C4-2B (cell line): ENCODE data around the gene SSTR1.

ENCODE experiments used
- H3K27ac ChIP-seq: fragments of 450-650 bp; 2 replicates; pipeline ENCODE4 v1.5.1; 2017
- ZFX ChIP-seq: fragments of 450-650 bp; IDR thresholded peaks from 2 replicates; pipeline ENCODE4 v1.6.1; 2017
- TF ChIP-seq, protein P1 (sequence below): fragments of 450-650 bp; conservative IDR thresholded peaks from 2 replicates; pipeline ENCODE4 v1.5.1; 2017; ENCODE audit warnings: mild to moderate bottlenecking

The SSTR1 gene

GRCh38 chr14:38209572-38210557 lies 2.2 kb downstream of the SSTR1 start:
- no peak for TF ChIP-seq ZFX
- TF ChIP-seq, protein P1, sequence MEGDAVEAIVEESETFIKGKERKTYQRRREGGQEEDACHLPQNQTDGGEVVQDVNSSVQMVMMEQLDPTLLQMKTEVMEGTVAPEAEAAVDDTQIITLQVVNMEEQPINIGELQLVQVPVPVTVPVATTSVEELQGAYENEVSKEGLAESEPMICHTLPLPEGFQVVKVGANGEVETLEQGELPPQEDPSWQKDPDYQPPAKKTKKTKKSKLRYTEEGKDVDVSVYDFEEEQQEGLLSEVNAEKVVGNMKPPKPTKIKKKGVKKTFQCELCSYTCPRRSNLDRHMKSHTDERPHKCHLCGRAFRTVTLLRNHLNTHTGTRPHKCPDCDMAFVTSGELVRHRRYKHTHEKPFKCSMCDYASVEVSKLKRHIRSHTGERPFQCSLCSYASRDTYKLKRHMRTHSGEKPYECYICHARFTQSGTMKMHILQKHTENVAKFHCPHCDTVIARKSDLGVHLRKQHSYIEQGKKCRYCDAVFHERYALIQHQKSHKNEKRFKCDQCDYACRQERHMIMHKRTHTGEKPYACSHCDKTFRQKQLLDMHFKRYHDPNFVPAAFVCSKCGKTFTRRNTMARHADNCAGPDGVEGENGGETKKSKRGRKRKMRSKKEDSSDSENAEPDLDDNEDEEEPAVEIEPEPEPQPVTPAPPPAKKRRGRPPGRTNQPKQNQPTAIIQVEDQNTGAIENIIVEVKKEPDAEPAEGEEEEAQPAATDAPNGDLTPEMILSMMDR: no peak
- H3K27ac ChIP-seq: no peak overlapping the region

DNA sequence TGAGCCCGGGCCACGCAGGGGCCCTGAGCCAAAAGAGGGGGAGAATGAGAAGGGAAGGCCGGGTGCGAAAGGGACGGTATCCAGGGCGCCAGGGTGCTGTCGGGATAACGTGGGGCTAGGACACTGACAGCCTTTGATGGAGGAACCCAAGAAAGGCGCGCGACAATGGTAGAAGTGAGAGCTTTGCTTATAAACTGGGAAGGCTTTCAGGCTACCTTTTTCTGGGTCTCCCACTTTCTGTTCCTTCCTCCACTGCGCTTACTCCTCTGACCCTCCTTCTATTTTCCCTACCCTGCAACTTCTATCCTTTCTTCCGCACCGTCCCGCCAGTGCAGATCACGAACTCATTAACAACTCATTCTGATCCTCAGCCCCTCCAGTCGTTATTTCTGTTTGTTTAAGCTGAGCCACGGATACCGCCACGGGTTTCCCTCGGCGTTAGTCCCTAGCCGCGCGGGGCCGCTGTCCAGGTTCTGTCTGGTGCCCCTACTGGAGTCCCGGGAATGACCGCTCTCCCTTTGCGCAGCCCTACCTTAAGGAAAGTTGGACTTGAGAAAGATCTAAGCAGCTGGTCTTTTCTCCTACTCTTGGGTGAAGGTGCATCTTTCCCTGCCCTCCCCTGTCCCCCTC lies 3.0 kb downstream of the SSTR1 start:
- TF ChIP-seq, protein P1: no peak
- TF ChIP-seq ZFX: no peak
- H3K27ac ChIP-seq: no peak overlapping the region

DNA sequence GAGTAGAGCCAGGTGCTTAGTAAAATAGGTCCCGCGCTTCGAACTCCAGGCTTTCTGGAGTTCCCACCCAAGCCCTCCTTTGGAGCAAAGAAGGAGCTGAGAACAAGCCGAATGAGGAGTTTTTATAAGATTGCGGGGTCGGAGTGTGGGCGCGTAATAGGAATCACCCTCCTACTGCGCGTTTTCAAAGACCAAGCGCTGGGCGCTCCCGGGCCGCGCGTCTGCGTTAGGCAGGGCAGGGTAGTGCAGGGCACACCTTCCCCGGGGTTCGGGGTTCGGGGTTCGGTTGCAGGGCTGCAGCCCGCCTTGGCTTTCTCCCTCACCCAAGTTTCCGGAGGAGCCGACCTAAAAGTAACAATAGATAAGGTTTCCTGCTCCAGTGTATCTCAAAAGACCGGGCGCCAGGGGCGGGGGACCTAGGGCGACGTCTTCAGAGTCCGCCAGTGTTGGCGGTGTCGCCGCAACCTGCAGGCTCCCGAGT lies 3.6 kb downstream of the SSTR1 start:
- no peak for TF ChIP-seq ZFX
- TF ChIP-seq, protein P1: no peak
- H3K27ac ChIP-seq: no peak overlapping the region

DNA sequence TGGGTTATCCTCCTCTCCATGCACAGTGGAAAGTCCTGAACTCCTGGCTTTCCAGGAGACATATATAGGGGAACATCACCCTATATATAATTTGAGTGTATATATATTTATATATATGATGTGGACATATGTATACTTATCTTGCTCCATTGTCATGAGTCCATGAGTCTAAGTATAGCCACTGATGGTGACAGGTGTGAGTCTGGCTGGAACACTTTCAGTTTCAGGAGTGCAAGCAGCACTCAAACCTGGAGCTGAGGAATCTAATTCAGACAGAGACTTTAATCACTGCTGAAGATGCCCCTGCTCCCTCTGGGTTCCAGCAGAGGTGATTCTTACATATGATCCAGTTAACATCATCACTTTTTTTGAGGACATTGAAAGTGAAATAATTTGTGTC lies 4.4 kb downstream of the SSTR1 start:
- TF ChIP-seq ZFX: no peak
- TF ChIP-seq, protein P1: no peak

DNA sequence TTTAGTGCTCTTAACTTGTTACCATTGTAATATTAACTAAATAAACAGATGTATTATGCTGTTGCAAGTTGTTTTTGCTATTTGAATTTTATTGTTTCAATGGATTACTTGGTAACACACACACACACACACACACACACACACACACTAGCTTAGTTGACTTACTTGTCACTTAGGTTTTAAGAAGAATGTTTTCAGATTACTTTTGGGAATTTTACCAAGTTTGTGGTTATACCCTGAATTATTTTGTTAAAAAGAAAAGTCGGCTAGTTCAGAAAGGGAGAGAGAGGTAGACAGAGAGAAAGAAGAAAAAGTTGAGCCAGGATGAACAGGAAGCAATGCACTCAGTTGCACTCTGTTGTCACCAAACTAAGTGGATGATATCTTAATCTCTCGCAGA lies 5.3 kb downstream of the SSTR1 start:
- no peak overlapping the region for H3K27ac ChIP-seq

More for the DNA sequence above, 4.4 kb downstream of the SSTR1 start:
- H3K27ac ChIP-seq: no peak overlapping the region

GRCh38 chr14:38217553-38217952 lies 9.8 kb downstream of the SSTR1 start:
- no peak for TF ChIP-seq ZFX
- TF ChIP-seq, protein P1: no peak
- no peak overlapping the region for H3K27ac ChIP-seq

More for the DNA sequence above, 5.3 kb downstream of the SSTR1 start:
- TF ChIP-seq, protein P1: no peak
- TF ChIP-seq ZFX: no peak

GRCh38 chr14:38221077-38221476 lies 13.4 kb downstream of the SSTR1 start:
- TF ChIP-seq, protein P1: no peak
- TF ChIP-seq ZFX: no peak
- H3K27ac ChIP-seq: no peak overlapping the region
